Liver (tissue), 2 donors: ENCODE results near the gene BTG3.

Source experiments
- TF ChIP-seq, protein P1 (sequence below): IDR thresholded peaks from 2 replicates; pipeline ENCODE4 v1.6.1; 2016; ENCODE audit warnings: antibody characterized with exemption, mild to moderate bottlenecking
- TF ChIP-seq, protein P2 (sequence below): fragments of 150-350 bp; IDR thresholded peaks from 2 replicates; pipeline ENCODE4 v1.5.1; 2017; ENCODE audit warnings: improper control_type of control experiment, low read depth, low read length; ENCODE audit not compliant: missing input control
- donor health status: healthy.

DNA sequence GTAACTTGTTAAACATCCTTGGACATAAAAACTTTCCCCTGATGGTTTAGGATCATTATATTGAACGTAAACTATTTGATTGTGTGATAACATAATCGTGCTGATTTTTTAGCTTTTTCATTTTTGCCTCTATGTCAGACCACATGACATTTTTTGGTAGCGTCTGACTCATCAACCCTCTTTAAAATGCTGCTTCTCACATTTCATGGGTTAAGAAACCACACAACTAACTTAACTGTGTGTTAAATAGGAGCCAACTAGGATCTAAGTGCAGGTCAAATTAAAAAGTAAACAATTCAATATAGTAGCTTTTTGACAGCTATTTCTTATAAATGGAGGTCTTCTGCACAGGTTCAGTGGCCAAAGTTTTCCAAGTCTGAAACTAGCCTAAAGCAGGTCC lies 9.8 kb downstream of the BTG3 start:
- TF ChIP-seq, protein P1, sequence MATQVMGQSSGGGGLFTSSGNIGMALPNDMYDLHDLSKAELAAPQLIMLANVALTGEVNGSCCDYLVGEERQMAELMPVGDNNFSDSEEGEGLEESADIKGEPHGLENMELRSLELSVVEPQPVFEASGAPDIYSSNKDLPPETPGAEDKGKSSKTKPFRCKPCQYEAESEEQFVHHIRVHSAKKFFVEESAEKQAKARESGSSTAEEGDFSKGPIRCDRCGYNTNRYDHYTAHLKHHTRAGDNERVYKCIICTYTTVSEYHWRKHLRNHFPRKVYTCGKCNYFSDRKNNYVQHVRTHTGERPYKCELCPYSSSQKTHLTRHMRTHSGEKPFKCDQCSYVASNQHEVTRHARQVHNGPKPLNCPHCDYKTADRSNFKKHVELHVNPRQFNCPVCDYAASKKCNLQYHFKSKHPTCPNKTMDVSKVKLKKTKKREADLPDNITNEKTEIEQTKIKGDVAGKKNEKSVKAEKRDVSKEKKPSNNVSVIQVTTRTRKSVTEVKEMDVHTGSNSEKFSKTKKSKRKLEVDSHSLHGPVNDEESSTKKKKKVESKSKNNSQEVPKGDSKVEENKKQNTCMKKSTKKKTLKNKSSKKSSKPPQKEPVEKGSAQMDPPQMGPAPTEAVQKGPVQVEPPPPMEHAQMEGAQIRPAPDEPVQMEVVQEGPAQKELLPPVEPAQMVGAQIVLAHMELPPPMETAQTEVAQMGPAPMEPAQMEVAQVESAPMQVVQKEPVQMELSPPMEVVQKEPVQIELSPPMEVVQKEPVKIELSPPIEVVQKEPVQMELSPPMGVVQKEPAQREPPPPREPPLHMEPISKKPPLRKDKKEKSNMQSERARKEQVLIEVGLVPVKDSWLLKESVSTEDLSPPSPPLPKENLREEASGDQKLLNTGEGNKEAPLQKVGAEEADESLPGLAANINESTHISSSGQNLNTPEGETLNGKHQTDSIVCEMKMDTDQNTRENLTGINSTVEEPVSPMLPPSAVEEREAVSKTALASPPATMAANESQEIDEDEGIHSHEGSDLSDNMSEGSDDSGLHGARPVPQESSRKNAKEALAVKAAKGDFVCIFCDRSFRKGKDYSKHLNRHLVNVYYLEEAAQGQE: no peak
- TF ChIP-seq, protein P2, sequence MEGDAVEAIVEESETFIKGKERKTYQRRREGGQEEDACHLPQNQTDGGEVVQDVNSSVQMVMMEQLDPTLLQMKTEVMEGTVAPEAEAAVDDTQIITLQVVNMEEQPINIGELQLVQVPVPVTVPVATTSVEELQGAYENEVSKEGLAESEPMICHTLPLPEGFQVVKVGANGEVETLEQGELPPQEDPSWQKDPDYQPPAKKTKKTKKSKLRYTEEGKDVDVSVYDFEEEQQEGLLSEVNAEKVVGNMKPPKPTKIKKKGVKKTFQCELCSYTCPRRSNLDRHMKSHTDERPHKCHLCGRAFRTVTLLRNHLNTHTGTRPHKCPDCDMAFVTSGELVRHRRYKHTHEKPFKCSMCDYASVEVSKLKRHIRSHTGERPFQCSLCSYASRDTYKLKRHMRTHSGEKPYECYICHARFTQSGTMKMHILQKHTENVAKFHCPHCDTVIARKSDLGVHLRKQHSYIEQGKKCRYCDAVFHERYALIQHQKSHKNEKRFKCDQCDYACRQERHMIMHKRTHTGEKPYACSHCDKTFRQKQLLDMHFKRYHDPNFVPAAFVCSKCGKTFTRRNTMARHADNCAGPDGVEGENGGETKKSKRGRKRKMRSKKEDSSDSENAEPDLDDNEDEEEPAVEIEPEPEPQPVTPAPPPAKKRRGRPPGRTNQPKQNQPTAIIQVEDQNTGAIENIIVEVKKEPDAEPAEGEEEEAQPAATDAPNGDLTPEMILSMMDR: no peak
